ENCODE measurements around the gene LRP11.
"Not testable (repeated sequence)": the region's sequence is repeated elsewhere in the genome, so short reads cannot be mapped to it uniquely, and the experiment has no call there.

Gene LRP11

GRCh38 chr6:149867876-149868640, 3.9 kb upstream of the LRP11 start:
- DNase-seq, result no peak

- DNase-seq, result peak; percentile 17
Measured at GRCh38 chr6:149864578-149865535, 698 bp upstream of the LRP11 start.

DNA sequence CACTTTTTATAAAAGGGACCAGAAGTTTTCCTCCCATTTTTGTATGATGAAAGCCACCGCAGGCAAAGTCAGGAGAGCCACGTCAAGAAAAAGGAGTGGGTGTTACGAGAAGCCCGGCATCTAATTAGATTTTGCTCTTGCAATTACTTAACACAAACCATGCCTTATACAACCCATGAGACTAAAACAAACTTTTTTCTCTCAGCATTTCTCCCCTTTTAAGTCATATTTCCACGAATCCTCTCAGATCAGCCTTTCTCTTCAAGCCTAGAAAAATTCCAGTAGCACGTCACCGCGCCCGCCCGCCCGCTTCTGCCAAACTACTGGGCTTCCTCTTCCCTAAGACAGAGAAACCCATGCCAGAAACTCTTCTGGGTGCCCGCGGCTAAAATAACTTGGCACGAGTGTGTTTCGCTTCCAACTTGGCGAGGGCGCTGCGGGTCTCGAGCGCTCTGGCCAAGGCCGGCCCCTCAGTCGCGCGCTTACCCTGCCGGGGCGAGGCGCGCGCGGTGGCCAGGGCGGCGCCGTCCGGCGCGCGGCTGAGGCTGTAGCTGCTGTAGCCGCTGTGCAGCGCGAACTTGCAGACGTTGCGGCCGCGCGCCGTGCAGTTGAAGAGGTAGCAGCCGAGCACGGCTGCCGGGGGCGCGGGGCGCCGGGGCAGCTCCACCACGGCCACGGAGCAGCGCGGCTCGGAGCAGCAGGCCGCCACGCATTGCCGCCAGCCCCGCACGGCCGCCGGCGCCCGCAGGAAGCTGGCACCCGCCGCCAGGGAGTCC, 1.0 kb downstream of the LRP11 start:
- no peak for DNase-seq

DNA sequence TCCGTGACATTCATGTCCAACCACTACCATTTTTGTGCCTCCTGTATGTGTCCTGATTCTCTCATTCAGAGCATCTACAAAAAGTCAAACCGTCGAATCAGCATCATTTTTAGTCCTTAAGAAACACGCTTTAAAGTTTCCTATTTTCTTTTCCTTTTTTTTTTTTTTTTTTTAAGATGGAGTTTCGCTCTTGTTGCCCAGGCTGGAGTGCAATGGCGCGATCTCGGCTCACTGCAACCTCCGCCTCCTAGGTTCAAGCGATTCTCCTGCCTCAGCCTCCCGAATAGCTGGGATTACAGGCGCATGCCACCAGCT, 1.8 kb downstream of the LRP11 start:
- DNase-seq, result not testable (repeated sequence)

DNA sequence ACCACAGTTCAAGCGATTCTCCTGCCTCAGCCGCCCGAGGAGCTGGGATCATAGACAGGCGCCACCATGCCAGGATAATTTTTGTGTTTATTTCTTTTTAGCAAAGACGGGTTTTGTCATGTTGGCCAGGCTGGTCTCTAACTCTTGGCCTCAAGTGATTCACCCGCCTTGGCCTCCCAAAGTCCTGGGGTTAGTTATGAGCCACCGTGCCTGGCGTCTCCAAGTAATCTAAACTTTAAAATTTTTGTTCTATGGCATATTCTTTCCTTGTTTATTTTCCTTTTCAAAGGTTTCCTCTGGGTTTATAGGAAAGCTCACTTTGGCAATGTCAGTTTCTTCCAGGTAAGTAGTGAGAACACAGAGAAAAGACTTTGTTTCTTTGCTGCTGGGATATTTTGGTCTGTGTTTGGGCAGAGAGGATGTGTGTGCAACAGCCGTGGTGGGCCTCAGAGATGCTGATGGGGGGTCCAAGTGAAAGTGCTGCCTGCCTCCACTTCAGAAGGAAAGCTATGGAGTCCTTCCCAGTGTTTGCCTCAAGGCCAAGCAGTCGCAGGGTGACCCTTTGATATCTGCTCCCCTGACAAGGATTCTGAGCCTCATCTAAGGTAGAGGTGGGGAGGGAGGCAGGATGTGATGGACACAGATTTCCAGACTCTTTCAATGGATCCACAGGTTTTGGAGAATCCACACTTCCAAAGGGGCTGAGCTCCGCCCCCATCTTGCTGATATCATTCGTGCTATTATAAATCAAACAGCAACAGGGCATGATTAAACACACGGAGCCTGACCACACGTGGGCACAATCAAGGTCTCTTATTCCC, 2.3 kb downstream of the LRP11 start:
- DNase-seq, result no peak

GRCh38 chr6:149860834-149861602, 3.1 kb downstream of the LRP11 start:
- DNase-seq, result no peak

- DNase-seq, result no peak
Measured at GRCh38 chr6:149860513-149860833, 3.7 kb downstream of the LRP11 start.

- DNase-seq, result no peak
Measured at GRCh38 chr6:149859938-149860337, 4.2 kb downstream of the LRP11 start.

DNA sequence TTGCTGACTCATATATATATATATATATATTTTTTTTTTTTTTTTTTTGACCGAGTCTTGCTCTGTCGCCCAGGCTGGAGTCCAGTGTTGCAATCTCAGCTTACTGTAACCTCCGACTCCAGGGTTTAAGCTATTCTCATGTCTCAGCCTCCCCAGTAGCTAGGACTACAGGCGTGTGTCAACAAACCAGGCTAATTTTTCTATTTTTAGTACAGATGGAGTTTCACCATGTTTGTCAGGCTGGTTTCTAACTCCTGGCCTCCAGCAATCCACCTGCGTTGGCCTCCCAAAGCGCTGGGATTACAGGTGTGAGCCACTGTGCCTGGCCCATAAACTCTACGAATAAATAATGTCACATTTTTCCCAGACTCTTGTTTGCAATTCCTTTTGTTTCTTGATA, 4.8 kb downstream of the LRP11 start:
- no peak for DNase-seq

DNA sequence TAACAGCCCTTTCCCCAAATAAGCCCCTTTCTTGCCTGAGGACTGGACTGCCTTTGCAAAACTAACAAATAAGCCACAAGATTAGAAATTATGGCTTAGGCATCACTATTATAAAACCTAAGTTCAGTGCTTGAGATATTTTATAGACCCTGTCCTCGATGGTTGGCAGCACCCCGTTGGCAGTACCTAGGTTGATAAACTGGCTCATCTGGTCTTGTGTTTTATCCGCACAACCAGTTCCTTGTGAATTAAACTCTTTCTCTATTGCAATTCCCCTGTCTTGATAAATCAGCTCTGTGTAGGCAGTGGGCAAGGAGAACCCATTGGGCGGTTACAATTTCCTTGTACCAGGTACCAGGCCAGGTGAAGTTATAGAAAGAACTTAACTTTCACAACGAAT, 6.6 kb downstream of the LRP11 start:
- no peak for DNase-seq

DNA sequence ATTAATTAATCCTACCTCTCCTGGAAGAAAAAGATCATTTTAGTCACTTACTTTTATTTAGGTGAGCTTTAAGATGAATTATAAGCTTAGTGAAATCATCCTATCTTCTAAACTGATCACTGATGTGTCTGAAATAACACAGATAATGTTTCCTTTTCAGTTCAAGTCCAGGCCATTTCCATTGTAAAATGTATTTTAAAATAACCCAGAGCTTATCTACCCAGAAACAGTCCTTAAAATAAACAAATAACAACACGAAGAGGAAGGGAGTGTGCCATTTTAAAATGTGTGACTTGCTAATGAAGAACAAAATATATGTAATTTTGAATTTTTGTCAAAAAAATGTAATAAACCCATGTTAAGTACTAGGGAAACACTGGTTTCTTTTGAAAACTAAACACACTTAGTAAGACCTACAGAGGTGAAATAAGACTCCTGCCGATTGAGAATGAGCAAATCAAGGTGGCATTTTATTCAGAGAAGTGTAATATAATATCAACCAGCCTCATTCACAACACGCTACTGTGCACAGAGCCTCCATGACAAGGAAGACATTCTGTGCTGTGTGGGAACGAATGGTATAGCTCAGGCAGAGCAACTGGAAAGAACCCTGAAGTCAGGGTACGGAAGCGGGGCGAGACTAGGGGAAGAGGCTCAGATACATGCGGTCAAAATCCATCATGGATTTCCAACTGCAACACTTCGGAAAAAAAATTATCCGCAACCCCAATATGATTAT, 7.7 kb downstream of the LRP11 start:
- DNase-seq, result no peak

DNA sequence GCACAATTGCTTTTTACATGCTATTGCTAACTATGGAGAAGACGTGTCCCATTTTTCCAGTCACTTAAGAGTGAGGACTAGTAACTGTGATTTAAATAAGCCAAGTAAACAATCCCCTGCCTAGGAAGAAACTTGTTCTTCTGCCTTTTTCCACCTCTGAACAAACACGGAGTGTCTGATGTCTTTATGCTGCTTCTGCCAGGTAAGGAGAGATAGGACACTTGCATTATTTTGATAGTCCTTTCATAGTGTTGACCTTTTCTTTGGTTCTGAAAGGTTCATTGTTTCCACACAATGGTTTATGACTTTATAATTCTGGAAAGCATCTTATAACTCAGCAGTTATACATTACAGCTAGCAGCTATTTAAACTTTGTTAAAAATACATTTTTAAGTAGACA, 8.4 kb downstream of the LRP11 start:
- no peak for DNase-seq

DNA sequence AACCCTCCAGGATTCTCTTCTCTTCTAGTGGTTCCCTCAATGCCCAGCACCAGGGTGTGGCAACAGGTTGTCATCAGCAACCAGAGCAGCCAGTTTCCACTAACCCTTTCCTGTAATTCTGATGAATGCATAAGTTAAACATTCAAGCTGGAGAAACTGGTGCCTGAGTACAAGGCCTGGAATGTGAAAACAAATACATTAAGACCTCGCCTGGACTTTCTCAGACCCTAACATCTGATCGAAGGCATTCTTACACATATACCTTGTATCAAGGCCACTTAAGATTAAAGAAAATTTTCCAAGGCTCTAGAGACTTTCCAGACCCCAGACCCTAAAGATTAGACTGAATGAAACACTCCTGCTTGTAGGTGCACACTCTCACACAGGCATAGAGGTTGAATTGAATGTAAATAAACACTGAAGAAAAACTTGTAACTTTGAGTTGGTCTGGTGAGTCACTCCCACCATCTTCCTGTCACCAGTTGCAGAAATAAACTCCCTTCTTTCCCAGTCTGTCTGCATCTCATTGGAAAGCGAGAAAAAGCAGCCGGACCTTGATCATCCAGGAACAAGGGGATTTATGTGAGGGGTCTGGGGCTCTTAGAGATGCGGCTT, 9.0 kb downstream of the LRP11 start:
- DNase-seq, result no peak

GRCh38 chr6:149854532-149854931, 9.6 kb downstream of the LRP11 start:
- DNase-seq, result no peak

DNA sequence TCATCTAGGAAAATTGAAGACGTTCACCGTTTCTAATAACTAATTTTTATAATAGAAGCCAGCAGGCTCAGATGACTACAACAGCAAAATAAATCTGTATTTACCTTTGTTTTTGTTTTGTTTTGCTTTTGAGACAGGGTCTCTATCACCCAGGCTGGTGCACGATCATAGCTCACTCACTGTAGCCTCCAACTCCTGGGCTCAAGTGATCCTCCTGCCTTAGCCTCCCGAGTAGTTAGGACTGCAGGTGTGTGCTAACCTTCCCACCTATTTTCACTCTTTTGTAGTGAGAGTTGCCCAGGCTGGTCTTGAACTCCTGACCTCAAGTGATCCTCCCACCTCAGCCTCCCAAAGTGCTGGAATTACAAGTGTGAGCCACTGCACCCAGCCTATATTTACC, 10.1 kb downstream of the LRP11 start:
- not testable (repeated sequence) for DNase-seq

DNA sequence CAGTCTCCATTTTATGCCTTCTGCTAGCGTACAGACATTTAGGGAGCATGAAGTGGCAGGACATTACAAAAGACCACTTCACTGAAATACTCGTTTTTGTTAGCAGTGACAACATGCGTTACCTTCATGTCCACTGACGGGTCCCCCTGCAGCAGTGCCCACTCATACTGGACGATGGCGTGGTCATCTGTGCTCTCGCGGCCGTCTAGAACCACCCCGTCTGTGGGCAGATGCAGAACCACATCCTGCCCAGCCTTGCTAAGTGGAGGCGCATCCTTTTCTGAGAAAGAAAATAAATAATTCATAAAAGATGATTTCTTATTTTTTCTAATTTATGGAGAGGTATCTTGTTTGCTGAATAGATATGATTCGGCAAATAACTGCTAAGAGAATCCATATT, 11.3 kb downstream of the LRP11 start:
- DNase-seq, result no peak

GRCh38 chr6:149852180-149852579, 12.0 kb downstream of the LRP11 start:
- no peak for DNase-seq

DNA sequence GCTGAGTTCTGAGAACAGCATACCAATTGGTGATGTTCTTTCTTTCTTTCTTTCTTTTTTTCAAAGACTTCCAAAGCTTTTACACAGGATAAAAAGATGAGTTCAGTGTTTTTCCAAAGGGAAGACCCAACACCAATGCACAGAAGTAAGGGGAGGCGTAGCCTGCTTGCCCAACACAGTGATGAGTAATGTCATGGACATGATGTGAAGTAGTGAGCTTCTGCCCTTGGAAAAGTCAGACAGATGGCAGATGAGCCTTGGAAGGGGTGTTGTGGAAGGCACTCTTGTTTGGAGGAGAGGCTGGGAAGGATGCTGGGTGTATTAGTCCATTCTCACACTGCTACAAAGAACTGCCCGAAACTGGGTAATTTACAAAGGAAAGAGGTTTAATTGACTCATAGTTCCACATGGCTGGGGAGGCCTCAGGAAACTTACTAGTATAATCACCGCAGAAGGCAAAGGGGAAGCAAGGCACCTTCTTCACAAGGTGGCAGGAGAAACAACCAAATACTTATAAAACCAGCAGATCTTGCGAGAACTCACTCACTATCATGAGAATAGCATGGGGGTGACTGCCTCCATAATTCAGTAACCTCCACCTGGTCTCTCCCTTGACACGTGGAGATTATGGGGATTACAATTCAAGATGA, 12.6 kb downstream of the LRP11 start:
- DNase-seq, result no peak

DNA sequence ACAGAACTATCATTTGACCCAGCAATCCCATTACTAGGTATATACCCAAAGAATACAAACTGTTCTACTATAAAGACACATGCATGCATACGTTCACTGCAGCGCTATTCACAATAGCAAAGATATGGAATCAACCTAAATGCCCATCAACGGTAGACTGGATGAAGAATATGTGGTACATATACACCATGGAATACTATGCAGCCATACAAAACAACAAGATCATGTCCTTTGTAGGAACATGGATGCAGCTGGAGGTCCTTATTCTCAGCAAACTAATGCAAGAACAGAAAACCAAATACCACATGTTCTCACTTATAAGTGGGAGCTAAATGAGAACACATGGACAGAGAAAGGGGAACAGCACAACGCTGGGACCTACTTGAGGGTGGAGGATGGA, 15.8 kb downstream of the LRP11 start:
- not testable (repeated sequence) for DNase-seq

- no peak for DNase-seq
Measured at GRCh38 chr6:149847939-149848267, 16.3 kb downstream of the LRP11 start.

Measured in GDM1 (cell line).